GM12891 (cell line): ENCODE data around the gene KPTN.

Source experiments
- POLR2A ChIP-seq: IDR thresholded peaks from 2 replicates; pipeline ENCODE4 v1.6.1; 2011; ENCODE audit warnings: low read depth, low read length, control low read depth
- POLR2AphosphoS5 ChIP-seq: IDR thresholded peaks from 2 replicates; pipeline ENCODE4 v1.6.1; 2011; ENCODE audit warnings: low read depth, low read length, control low read depth
- TAF1 ChIP-seq: IDR thresholded peaks from 2 replicates; pipeline ENCODE4 v1.6.1; 2011; ENCODE audit warnings: low read depth, low read length, control low read depth

- TF ChIP-seq POLR2A (no peak; the same call in 1 of the 2 replicates), TAF1 (no peak), POLR2AphosphoS5 (no peak)
Measured at GRCh38 chr19:47499863-47500830, 16.1 kb upstream of the KPTN start.
